Stimulated activated CD4-positive, alpha-beta T cell treated with anti-CD3 and anti-CD28 coated beads, Interleukin-15, amount 100 ng/mL, for 1 hour (primary cell): ENCODE measurements around the gene SLC10A4.

Experiments used
- DNase-seq, 2 donors: peaks; one replicate each; pipeline ENCODE4 v3.0.0-alpha.2; 2020; ENCODE audit warnings: low read depth in 1 of 2, low spot score in 1 of 2

Gene SLC10A4

GRCh38 chr4:48489683-48490011 lies 6.5 kb downstream of the SLC10A4 start:
- no peak for DNase-seq

- no peak for DNase-seq
Measured at GRCh38 chr4:48490012-48490679, 7.0 kb downstream of the SLC10A4 start, which contains the start of gene ZAR1. ZAR1 (plus strand) TSS chr4:48490252; CDS start chr4:48490292, 40 bp downstream.

GRCh38 chr4:48490680-48491513 lies 7.8 kb downstream of the SLC10A4 start:
- DNase-seq = no peak

- DNase-seq = no peak
Measured at GRCh38 chr4:48491514-48492176, 8.5 kb downstream of the SLC10A4 start.

- no peak for DNase-seq
Measured at GRCh38 chr4:48493452-48494100, 10.4 kb downstream of the SLC10A4 start.

- no peak for DNase-seq
Measured at GRCh38 chr4:48495941-48496340, 12.8 kb downstream of the SLC10A4 start.

GRCh38 chr4:48498895-48499294 lies 15.8 kb downstream of the SLC10A4 start:
- no peak for DNase-seq

GRCh38 chr4:48499551-48500066 lies 16.5 kb downstream of the SLC10A4 start:
- no peak for DNase-seq

- DNase-seq = no peak
Measured at GRCh38 chr4:48503233-48504025, 20.3 kb downstream of the SLC10A4 start.

GRCh38 chr4:48504026-48504330 lies 20.8 kb downstream of the SLC10A4 start:
- no peak for DNase-seq

- no peak for DNase-seq
Measured at GRCh38 chr4:48504352-48504751, 21.2 kb downstream of the SLC10A4 start.

- no peak for DNase-seq
Measured at GRCh38 chr4:48506716-48507115, 23.6 kb downstream of the SLC10A4 start.

GRCh38 chr4:48509543-48509942 lies 26.4 kb downstream of the SLC10A4 start:
- DNase-seq = no peak

GRCh38 chr4:48518143-48518542 lies 35.0 kb downstream of the SLC10A4 start:
- DNase-seq = no peak

- no peak for DNase-seq
Measured at GRCh38 chr4:48526406-48526805, 43.3 kb downstream of the SLC10A4 start.

GRCh38 chr4:48538358-48538757 lies 55.2 kb downstream of the SLC10A4 start:
- no peak for DNase-seq
